VCaP (cell line): ENCODE data around the gene RFXAP.

Source experiments
- H3K27ac ChIP-seq: fragments of 450-650 bp; 2 replicates; pipeline ENCODE4 v1.5.1; 2017
- TF ChIP-seq, protein P1 (sequence below): fragments of 450-650 bp; conservative IDR thresholded peaks from 2 replicates; pipeline ENCODE4 v1.5.1; 2017; ENCODE audit warnings: mild to moderate bottlenecking, moderate library complexity

RFXAP gene

DNA sequence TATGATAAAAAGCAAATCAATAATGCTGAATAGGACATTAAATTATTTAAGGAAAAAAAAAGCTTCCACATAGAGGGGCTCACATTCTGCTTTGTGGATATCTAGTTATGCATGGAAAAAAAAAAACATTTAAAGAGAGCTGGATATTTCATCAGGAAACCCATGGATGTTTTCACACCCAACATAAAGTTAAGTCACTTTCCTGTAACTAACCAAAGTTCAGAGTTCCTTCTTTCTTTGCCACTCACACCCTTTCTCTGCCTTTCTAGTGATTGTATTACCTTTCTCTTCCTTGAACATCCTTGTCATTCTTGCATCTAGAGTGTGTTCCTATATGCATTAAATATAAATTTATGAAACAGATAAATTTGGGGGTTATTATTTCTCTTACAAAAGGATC is 47.2 kb downstream of the RFXAP start:
- H3K27ac ChIP-seq: no peak overlapping the region
- TF ChIP-seq, protein P1, sequence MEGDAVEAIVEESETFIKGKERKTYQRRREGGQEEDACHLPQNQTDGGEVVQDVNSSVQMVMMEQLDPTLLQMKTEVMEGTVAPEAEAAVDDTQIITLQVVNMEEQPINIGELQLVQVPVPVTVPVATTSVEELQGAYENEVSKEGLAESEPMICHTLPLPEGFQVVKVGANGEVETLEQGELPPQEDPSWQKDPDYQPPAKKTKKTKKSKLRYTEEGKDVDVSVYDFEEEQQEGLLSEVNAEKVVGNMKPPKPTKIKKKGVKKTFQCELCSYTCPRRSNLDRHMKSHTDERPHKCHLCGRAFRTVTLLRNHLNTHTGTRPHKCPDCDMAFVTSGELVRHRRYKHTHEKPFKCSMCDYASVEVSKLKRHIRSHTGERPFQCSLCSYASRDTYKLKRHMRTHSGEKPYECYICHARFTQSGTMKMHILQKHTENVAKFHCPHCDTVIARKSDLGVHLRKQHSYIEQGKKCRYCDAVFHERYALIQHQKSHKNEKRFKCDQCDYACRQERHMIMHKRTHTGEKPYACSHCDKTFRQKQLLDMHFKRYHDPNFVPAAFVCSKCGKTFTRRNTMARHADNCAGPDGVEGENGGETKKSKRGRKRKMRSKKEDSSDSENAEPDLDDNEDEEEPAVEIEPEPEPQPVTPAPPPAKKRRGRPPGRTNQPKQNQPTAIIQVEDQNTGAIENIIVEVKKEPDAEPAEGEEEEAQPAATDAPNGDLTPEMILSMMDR: no peak

DNA sequence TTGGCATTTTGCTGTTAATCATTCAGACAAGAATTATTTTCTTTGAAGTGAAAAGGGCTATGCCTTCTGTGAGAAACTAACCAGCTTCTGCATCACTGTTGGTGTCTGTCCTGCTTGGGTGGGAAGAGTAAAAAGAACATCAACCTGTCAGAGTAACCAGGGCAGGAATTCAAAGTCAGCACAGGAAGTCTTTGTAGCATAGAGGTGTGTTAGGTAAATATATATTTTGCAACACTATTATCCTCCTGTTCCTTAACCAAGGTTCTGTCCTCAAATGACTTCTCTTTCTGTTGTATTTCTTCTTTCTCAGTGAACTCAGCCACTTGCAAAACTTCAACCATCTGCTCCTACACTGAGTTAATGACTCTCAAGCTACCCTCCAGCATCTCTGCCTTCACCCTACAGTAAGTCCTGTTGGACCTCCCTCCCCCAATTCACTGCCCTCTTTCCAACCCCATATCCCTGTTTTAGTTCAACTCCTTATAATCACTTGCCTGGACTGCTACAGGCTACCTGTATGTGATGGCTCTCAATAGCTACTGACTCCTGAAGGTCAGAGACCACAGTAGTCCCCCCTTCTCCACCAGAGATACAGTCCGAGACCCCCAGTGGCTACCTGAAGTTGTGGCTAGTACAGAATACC is 51.1 kb downstream of the RFXAP start:
- H3K27ac ChIP-seq: peak overlapping the region; percentile 57
- TF ChIP-seq, protein P1: no peak

DNA sequence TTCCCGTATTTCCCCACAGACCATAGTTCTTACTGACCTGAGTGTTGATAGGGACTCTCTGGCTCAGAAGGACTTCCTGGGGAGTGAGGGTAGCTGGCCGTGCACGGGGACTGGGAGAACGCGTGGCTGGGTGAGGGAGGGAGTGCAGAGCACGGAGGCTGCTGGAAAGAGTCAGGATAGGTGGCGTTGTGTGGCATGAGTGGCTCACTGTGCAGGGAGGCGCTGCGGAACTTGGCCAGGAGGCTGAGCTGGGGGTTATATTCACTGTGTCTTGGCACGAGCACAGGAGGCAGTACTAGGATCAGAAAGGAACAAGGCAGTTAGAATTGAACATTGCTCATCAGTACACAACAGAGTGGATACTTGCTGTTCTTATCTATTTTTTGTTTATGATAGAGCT is 53.6 kb downstream of the RFXAP start:
- TF ChIP-seq, protein P1: no peak
- H3K27ac ChIP-seq: no peak overlapping the region

DNA sequence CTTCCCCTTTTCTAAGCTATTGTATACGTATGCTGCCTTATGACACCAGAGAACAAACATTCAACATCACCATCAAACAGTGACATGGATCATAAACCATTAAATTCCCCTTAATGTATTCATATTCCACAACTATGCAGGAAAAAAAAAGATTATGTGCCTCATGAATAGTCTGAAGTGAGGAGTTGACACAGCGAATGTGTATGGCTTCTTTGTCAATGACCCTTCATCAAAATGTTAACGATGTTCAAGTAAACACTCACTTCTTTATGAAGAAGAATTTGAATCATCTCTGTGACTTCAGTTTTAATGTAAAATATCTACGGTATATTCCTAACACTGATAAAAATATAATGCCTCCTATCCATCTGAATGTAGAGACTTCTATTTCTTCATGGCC is 56.4 kb downstream of the RFXAP start:
- TF ChIP-seq, protein P1: no peak
- no peak overlapping the region; the same call in 1 of the 2 replicates for H3K27ac ChIP-seq

DNA sequence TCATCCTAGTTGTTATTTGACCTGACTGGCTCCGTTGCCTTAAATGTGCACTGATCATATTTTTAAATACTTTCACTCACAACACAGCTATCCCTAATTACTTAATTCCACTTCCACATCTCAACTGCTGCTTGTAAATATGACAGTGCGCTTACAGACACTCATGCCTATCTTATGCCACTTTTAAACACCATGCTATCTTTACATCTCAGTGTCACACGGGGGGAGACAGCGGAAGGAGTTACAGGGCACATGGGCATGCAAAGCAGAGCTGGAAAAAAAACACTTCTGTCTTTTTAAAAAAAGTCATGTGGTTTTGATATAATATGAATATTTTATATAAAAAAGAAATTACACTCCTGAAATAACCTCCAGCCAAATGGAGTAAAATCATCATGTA is 56.9 kb downstream of the RFXAP start:
- TF ChIP-seq, protein P1: no peak
- H3K27ac ChIP-seq: no peak overlapping the region; the same call in 1 of the 2 replicates
